GM19193 (cell line): ENCODE data around the gene RNF217.
A peak's percentile ranks its signal among the peaks of the same experiment; 100 is the strongest.

Experiments used
- POLR2A ChIP-seq: IDR thresholded peaks from 4 replicates; pipeline ENCODE4 v1.6.1; 2011; ENCODE audit not compliant: insufficient read depth, insufficient read length; ENCODE audit errors: extremely low read depth

RNF217 gene, protein sequence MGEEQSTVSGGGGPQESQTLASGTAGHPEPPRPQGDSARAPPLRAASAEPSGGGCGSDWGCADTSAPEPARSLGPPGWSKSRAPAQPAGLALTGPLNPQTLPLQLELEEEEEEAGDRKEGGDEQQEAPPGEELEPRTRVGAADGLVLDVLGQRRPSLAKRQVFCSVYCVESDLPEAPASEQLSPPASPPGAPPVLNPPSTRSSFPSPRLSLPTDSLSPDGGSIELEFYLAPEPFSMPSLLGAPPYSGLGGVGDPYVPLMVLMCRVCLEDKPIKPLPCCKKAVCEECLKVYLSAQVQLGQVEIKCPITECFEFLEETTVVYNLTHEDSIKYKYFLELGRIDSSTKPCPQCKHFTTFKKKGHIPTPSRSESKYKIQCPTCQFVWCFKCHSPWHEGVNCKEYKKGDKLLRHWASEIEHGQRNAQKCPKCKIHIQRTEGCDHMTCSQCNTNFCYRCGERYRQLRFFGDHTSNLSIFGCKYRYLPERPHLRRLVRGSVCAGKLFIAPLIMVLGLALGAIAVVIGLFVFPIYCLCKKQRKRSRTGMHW

DNA sequence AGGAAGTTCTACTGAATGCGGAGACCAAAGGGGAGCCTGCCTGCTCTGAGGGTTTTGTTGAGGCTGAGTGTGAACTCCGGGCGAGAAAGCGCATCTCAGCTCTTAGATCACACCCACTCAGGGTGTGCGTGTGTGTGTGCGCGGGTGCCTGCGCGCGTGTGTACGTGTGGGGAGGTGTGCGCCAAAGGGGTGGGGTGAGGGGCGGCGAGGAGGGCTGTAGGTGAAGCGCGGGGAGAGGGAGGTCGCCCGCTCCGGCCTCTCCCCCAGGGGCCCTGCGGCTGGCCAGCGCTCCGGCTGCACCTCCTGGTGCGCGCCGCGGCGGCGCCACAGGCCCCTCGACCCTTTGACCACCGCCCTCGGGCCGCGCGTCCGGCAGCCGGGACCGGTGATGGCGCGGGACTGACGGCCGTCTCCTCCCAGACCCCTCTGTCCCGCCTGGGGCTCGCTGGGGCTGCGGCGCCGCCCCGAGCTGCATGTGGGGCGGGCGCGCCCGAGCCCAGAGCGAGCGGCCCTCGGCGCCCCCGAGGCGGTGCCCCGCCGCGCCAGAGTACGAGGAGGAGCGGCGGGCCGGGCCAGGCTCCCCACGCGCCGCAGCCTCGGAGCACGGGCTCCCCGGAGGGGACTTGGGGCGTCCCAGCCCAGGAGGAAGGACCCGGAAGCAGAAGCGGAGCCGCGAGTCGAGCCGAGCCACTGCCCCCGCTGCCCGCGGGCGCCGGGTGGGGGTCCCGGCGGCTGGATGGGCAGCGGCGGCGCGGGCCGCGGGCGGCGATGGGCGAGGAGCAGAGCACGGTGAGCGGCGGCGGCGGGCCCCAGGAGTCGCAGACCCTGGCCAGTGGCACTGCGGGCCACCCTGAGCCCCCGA lies at the start of gene RNF217:
Gene RNF217, plus strand, starts transcription at position 661 of the 862 bp plus-strand sequence. Its CDS starts 108 bp downstream, at position 769.
- TF ChIP-seq POLR2A = peak; percentile 45

DNA sequence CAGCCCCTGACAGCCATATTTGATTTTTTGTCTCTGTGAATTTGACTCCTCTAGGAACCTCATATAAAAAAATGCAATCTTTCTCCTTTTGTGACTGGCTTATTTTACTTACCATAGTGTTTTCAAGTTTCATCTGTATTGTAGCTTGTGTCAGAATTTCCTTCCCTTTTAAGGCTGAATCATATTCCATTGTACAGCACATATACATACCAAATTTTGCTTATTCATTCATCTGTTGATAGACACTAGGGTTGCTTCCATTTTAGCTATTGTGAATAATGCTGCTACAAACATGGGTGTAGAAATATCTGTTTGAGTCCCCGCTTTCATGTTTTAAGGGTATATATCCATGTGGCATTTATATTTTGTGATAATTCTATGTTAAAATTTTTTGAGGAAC lies 49.2 kb upstream of the RNF217 start:
- no peak for TF ChIP-seq POLR2A

DNA sequence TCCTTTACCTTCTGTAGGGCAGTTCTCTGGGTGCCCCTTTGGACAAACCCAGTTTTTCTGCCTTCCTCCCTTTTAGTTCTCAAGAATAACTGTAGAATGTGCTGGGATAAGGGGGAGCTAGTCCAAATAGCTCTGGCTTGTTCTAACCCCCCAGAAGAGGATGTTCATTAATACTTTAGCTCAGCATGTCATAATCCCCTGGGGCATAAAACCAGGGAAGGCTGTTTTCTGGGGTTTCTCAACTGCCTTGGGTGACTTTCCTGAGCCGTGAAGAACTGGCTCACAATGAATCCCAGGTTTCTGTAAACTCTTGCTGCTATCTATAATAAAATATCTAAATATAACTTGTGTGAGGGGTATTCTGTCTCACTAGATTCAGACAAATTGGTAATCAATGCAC lies 44.5 kb upstream of the RNF217 start:
- TF ChIP-seq POLR2A = no peak

DNA sequence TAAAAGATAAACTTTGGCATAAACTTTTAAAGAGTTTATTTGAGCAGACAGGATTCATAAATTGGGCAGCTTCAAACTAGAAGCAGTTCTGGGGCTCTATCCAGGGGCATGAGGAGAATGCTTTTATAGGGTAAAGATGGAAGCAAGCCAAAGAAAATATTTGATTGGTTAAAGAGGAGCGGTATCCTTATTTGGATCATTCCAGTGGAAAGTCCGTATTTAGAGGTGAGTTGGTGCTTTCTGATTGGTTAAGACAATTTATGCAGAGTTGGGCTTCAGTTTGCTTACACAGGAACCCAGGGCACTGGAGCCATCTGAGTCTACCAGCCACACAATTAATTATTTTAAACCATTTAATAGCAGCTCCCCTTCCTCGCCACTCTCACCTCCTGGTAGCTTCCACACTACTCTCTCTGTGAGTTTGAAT lies 37.9 kb upstream of the RNF217 start:
- TF ChIP-seq POLR2A = no peak

DNA sequence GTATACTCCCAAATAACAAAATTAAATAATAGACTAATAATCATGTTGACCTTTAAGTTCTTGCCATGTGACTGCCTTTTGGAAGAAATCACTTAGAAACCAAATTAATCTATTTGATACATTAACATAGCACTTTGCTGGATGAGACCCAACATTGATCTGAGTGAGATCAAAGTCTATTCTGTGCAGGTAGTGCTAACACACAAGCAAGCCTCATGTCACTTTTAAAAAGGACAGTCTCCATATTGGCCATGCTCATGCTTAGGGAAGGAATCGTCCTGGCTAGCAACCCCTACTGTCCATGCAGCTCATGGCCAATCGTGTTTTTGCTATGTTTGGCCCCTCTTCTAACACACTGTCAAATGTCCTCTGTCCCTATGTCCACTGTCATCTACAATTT lies 35.8 kb upstream of the RNF217 start:
- TF ChIP-seq POLR2A = no peak

DNA sequence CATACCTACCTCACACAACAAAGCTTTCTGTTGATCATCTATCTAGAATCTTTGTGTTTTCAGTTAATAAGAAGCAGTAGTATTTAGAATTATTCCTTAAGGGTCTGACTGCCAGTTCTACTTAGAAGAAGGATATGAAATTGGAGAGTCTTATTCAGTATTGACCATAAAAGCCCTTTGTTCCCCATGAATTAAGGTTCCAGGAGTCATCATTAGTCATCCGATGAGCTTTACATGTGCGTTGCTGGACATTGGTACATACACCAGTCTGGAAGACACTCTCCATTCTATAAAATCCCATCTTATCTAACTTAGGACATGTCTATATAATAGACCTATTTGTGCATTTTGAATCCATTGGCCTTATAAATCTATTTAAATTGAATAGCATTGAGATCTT lies 34.4 kb upstream of the RNF217 start:
- TF ChIP-seq POLR2A = no peak

DNA sequence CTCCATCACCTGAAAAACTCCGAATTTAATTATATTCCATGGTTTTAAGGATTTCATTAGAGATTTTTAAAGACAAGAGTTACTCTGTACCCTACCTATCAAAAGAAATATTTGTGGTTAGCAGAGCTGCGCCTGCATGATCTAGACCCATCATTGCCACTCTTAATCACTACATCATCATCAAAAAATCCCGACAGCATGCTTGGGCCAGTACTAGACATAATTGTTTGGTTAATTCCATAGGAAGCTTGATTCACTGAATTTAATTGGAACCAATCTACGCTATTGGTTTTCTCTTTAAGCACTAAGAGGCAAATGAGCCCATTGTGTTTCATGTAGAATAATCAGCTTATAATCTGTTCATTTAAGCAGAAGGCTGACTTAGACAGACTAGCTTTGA lies 33.4 kb upstream of the RNF217 start:
- no peak for TF ChIP-seq POLR2A

DNA sequence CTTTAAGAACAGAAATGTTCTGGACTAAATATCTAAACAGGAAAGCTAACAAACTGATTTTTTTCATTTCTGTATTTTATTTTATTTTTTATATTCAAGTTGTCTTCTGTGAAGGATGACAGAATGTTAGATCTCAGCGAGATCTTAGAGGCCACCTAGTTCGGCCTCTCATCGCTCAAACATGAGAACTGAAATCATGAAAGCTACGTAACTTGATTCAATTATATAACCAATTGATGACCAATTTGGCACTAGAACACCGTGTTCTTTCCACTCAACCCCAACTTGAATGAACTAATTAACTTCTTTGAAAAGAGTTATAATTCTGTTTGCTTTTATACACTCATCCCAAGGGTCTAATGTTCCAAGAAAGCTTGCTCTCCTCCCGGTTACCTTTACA lies 24.6 kb upstream of the RNF217 start:
- TF ChIP-seq POLR2A = no peak

DNA sequence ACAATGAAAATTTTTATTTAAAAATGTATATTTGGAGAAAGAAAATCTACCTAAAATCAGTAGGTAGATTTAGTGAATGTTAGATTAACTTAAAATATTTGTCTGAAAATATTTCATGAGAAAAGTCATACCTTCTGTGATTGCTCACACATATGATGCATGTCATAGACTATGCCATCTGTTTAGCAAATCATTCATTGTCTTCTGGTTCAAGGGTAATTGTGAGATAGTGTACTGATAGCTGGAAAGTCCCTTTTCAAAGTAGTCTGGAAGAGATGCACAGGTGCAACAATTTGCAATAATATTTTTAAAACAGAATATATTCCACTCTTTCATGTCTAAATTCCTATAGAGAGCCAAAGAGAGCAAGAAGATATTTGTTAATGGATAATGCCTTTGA lies 21.0 kb upstream of the RNF217 start:
- no peak for TF ChIP-seq POLR2A

DNA sequence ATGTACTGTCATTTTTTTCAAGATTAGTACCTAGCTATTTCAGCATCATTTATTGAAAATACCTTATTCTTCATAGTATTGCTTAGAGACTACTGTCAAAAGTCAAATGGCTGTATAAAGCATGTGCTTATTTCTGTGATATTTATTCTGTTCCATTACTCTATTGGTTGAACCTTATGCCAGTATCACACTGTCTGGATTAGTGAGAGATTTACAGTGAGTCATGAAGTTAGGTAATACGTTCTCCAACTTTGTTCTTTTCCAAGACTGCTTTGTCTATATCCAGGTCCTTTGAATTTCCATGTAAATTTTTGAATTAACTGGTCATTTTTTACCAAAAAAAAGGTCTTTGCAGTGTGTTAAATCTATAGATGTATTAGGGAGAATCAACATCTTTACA lies 18.6 kb upstream of the RNF217 start:
- TF ChIP-seq POLR2A = no peak

DNA sequence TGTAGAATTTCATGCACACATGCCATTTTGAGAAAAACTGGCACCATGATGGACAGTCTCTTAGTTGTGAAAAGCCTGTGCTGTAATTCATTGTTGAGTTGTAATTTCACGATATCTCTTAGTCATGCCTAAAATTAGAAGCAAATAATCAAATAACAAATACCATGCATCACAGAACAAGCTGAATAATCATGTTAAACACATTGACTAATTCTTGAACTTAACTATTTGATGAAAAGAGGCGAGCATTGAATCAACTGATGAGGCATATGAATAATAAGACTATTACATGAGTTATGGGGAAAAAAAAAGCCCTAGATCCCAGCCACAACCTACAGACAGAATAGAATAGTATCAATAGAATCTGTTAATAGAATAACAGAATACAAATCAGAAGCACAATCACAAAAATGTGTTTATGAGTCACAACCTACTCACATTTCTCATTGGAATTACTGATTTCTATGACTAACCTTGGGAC lies 14.2 kb upstream of the RNF217 start:
- TF ChIP-seq POLR2A = no peak

DNA sequence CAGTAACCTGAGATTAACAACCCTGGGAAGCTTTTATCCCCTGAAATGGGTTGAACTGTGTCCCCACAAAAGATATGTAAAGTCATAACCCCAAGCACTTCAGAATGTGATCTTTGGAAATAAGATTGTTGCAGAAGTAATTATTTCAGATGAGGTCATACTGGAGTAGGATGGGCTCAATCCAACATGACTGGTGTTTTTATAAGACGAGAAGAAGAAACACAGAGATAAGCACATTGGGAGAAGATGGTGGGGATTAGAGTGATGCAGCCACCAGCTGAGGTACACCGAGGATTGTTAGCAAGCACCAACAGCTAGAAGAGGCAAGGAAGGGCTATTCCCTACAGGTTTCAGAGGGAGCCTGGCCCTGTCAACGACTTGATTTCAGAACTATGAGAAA lies 12.5 kb upstream of the RNF217 start:
- no peak for TF ChIP-seq POLR2A

DNA sequence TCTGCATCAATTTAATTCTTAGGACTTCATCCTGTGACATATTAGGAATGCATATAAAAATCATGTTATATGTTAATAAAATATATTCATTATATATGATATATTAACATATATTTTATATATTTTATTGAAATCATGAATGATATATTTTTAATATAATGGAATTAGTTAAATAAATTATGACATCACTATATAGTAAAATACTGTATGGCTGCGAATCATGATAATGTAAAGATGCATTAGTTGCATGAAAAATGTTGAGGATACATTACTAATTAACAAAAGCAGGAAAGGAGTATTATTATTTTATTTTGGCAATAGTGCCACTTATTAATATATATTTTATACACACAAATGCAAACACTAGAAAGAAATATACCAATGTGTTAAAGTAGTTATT lies 8.4 kb upstream of the RNF217 start:
- no peak for TF ChIP-seq POLR2A

DNA sequence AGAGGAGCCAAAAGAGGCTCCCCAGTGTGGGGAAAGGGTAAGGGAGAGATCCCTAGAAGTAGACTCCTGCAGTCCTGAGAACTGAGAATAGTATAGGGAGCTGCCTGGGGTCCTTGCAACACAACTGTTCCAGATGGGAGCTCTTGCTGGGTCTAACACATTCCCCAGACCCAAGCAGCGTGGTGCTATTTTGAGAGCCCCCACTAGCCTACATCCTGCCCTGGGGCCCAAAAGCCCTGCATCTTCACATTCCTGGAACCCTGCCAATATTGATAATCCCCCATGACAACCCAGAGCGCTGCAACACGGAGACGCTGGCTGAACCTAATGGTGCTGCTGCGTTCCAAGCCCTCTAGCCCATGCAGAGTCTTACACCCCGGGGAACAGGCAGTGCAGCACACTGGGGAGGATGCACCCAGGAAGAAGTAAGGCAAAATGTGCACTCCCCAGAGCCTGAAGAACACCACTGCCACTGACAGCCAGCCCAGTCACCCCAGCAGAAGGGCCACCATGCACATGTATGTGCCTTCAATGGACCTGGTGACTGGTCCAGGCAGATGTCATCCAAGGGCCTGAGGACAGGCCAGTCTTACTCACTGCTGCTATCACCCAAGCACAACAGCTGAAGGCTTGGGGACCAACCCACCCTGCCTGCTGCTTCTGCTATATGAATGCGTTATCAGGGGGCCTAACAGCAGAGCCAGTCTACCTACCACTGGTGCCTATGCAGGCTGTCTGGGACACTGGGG lies 7.0 kb upstream of the RNF217 start:
- no peak for TF ChIP-seq POLR2A

DNA sequence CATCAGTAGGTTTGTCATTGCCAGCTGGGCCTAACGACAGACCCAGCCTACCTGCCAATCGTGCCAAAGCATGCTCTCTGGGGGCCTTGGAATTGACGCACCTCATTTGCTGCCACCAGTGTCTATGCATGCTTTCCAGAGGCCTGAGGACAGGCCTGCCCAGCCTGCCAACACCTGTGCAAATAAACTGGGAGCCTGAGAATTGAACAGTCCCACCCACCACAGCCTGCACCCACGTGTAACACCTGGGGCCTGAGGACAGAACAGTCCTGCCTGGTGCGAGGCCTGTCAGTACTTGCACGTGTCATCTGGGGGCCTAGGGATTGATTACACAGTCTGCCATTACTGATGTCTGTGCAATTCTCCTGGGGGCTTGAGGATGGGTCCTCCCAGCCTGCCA lies 6.2 kb upstream of the RNF217 start:
- no peak for TF ChIP-seq POLR2A
